ENCODE results near the gene CRYAA. TPM values are rescaled to one million over a fixed set of nuclear protein-coding genes. Genes with fewer than 3 reads are reported as not detected.
"Not testable (repeated sequence)": the region's sequence is repeated elsewhere in the genome, so short reads cannot be mapped to it uniquely, and the experiment has no call there.

Gene CRYAA, protein sequence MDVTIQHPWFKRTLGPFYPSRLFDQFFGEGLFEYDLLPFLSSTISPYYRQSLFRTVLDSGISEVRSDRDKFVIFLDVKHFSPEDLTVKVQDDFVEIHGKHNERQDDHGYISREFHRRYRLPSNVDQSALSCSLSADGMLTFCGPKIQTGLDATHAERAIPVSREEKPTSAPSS
- total RNA-seq = not detected

DNA sequence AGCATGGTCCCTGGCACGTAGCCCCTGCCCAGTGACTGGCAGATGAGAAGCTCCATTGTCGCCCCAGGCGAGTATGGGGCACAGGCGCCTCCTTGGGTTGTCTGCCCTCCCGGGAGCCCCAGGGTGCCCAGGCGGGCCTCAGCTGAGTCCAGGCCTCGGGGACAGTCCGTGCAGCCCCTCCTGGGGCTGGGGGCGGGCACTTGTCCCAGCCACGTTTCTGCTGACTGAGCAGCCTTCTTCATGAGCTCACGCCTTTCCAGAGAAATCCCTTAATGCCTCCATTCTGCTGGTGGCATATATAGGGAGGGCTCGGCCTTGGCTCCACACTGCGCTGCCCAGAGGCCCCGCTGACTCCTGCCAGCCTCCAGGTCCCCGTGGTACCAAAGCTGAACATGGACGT, at the start of gene CRYAA:
CRYAA (plus strand) TSS at position 301 of the 400 bp plus-strand sequence; CDS start at position 393, 92 bp downstream.
- H3K36me3 Mint-ChIP-seq (ENCODE audit: low read depth); H3K27me3 Mint-ChIP-seq; DNase-seq; POLR2A ChIA-PET; H3K9me3 Mint-ChIP-seq; H3K4me3 Mint-ChIP-seq; H3K27ac Mint-ChIP-seq; CTCF ChIA-PET; H3K4me1 Mint-ChIP-seq: not testable (repeated sequence)

- H3K27ac Mint-ChIP-seq; POLR2A ChIA-PET; H3K27me3 Mint-ChIP-seq; H3K36me3 Mint-ChIP-seq (ENCODE audit: low read depth); H3K4me1 Mint-ChIP-seq; H3K4me3 Mint-ChIP-seq; H3K9me3 Mint-ChIP-seq; DNase-seq; CTCF ChIA-PET: not testable (repeated sequence)
These were observed 38.7 kb upstream of the CRYAA start for GRCh38 chr21:43130094-43130493.

DNA sequence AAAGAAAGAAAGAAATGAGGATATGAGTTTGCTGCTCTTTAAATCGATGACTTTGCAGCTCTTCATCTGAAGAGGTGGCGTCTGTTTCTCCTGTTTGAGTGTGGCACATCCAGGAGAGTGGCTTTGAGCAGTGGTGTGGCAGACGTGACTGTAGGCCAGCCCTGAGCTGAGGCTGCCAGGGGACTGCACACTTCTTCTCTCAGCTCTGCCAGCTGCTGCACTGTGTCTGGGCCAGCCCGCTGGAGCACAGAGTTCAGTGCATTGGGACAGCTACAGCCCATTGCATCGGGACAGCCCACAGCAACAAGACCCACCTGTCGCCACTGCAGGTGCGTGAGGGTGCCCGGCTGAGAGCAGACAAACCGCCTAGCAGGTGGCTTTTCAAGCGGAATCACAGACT, 34.3 kb upstream of the CRYAA start:
- H3K4me1 Mint-ChIP-seq; H3K9me3 Mint-ChIP-seq; H3K27ac Mint-ChIP-seq; DNase-seq; H3K27me3 Mint-ChIP-seq; POLR2A ChIA-PET; H3K4me3 Mint-ChIP-seq; CTCF ChIA-PET; H3K36me3 Mint-ChIP-seq (ENCODE audit: low read depth): not testable (repeated sequence)

DNA sequence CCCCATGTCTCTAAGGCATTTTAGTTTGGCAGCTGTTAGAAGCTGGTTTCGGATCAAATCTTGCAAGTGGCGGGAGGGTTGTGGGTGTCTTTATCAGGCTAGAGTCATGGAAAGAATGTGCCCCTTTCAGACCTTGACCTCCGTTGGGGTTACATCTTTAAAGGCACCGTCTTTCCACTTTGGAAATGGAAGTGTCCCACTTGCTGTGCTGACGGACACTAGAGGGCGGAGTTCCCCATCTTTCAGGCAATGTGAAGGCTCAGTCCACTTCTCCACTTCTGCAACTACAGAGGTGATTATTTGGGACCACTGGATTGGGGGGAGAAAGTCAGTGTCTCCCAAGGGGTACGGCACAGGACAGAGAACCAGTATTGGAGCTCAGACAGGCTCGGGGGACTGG, 29.9 kb upstream of the CRYAA start:
- DNase-seq; H3K27ac Mint-ChIP-seq; H3K4me3 Mint-ChIP-seq; H3K9me3 Mint-ChIP-seq; CTCF ChIA-PET; H3K27me3 Mint-ChIP-seq; H3K36me3 Mint-ChIP-seq (ENCODE audit: low read depth); H3K4me1 Mint-ChIP-seq; POLR2A ChIA-PET: not testable (repeated sequence)

GRCh38 chr21:43141407-43141806, 27.4 kb upstream of the CRYAA start:
- H3K9me3 Mint-ChIP-seq, CTCF ChIA-PET, POLR2A ChIA-PET: not testable (repeated sequence)

GRCh38 chr21:43146637-43147036, 22.2 kb upstream of the CRYAA start:
- CTCF ChIA-PET, H3K9me3 Mint-ChIP-seq, POLR2A ChIA-PET: not testable (repeated sequence)

More at GRCh38 chr21:43141407-43141806, 27.4 kb upstream of the CRYAA start:
- H3K4me3 Mint-ChIP-seq; H3K27ac Mint-ChIP-seq; H3K4me1 Mint-ChIP-seq; H3K27me3 Mint-ChIP-seq; H3K36me3 Mint-ChIP-seq (ENCODE audit: low read depth); DNase-seq: not testable (repeated sequence)

DNA sequence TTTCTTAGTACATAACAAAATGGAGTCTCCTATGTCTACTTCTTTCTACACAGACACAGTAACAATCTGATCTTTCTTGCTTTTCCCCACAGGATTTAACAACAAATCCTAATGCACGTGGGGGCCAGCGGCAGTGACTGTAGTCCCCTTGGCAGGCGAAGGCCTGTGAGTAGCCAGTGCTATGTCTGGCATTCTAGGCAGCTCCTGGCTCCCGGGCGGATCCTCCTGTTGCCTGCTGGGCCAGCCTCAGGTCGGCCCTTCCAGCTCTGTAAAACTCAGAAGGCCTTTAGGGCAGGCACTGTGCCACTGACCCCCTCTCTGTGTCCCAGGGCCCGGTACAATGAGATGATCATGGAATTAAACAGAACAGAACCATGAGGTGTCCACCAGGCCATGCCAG, 20.8 kb upstream of the CRYAA start:
- DNase-seq; H3K9me3 Mint-ChIP-seq; CTCF ChIA-PET; H3K4me1 Mint-ChIP-seq; H3K27me3 Mint-ChIP-seq; H3K4me3 Mint-ChIP-seq; H3K27ac Mint-ChIP-seq; POLR2A ChIA-PET; H3K36me3 Mint-ChIP-seq (ENCODE audit: low read depth): not testable (repeated sequence)

More at GRCh38 chr21:43146637-43147036, 22.2 kb upstream of the CRYAA start:
- not testable (repeated sequence) for DNase-seq; H3K27ac Mint-ChIP-seq; H3K4me3 Mint-ChIP-seq; H3K27me3 Mint-ChIP-seq; H3K36me3 Mint-ChIP-seq (ENCODE audit: low read depth); H3K4me1 Mint-ChIP-seq

GRCh38 chr21:43149344-43149743, 19.5 kb upstream of the CRYAA start:
- H3K9me3 Mint-ChIP-seq; H3K4me1 Mint-ChIP-seq; H3K27ac Mint-ChIP-seq; H3K4me3 Mint-ChIP-seq; DNase-seq; POLR2A ChIA-PET; H3K27me3 Mint-ChIP-seq; CTCF ChIA-PET; H3K36me3 Mint-ChIP-seq (ENCODE audit: low read depth): not testable (repeated sequence)

DNA sequence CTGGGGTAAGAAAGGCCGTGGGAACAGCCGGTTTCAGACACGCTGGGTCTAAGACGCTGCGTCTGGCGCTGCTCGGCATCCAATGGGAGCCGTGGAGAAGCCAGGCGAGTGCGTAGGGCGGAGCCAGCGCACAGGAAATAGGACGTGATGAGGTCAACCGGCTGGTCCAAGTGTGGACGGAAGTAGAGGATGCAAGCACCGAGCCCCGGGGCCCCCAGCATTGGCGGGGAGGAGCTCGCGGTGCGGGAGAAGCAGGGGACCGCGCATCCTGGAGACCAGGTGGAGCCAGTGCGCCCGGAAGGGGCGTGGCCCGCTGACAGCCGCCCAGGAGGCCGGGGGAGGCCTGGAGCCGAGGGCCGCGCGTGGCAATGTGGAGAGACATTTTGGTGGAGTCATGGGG, 15.2 kb upstream of the CRYAA start:
- H3K4me1 Mint-ChIP-seq; POLR2A ChIA-PET; H3K36me3 Mint-ChIP-seq (ENCODE audit: low read depth); DNase-seq; H3K9me3 Mint-ChIP-seq; H3K27me3 Mint-ChIP-seq; H3K4me3 Mint-ChIP-seq; H3K27ac Mint-ChIP-seq; CTCF ChIA-PET: not testable (repeated sequence)

- CTCF ChIA-PET; H3K4me3 Mint-ChIP-seq; H3K4me1 Mint-ChIP-seq; DNase-seq; H3K27ac Mint-ChIP-seq; H3K27me3 Mint-ChIP-seq; POLR2A ChIA-PET; H3K36me3 Mint-ChIP-seq (ENCODE audit: low read depth); H3K9me3 Mint-ChIP-seq: not testable (repeated sequence)
These were observed 9.3 kb upstream of the CRYAA start for GRCh38 chr21:43159279-43160175.

DNA sequence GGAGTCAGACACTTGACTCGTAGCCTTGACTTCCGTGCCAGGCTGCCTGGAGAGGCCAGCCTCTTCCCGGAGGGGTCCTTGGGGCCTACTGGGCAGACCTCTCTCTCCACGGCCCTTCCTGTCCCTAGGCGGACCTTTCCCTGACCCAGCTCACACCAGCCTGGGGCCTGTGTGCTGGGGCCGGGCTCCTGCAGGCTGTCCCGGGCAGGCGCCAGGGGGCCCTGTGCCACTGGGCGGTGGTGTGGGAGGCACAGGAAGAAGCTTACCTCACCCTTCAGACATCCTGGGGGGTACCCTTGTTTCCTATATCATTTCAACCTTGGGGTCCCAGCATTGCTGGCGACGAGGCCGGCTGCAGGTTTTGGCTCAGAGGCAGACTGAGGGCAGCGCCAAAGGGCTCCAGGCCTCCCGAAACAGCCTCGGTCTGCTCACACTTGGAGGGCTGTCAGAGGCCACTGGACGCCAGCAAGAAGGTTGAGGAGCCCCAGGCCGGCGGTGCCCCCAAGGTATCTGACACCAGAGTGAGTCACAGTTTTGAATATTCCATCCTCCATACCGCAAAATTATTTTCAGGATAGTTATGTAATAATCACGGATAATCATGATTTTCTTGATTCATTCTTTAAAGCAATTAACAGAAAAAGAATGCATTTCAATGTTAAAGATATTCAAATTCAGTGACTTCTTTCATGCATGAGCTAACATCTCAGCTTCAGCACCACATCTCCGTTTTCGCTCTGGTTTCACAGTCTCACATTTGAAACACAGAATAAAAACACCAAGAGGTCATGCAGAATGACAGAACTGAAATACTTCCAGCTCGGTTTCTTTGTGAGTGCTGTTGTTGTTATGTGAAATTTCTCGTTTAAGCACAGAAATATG, 6.7 kb upstream of the CRYAA start:
- H3K27ac Mint-ChIP-seq; CTCF ChIA-PET; H3K4me1 Mint-ChIP-seq; H3K36me3 Mint-ChIP-seq (ENCODE audit: low read depth); H3K9me3 Mint-ChIP-seq; DNase-seq; H3K27me3 Mint-ChIP-seq; POLR2A ChIA-PET; H3K4me3 Mint-ChIP-seq: not testable (repeated sequence)

GRCh38 chr21:43162708-43163205, 6.1 kb upstream of the CRYAA start:
- POLR2A ChIA-PET; H3K27me3 Mint-ChIP-seq; H3K36me3 Mint-ChIP-seq (ENCODE audit: low read depth); H3K9me3 Mint-ChIP-seq; H3K27ac Mint-ChIP-seq; H3K4me3 Mint-ChIP-seq; DNase-seq; CTCF ChIA-PET; H3K4me1 Mint-ChIP-seq: not testable (repeated sequence)

DNA sequence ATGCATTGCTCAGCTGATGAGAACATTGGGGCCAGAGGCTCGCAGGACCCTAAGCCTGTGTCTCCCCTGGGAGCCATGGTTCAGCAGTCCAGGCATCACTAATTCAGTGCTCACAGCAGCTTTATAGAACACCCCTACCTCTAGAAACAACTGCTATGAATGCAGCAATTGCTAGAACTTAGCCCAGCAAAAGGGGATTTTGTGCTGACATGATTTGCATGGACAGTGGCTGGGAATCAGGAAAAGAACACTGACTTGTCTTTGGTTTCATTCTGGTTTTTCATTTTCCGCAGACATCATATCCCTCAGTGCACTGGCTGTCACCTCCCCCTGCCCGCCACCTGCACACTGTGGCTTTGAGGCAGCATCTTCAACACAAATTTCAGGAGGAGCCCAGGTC, 4.0 kb upstream of the CRYAA start:
- POLR2A ChIA-PET; H3K27me3 Mint-ChIP-seq; H3K4me3 Mint-ChIP-seq; H3K27ac Mint-ChIP-seq; DNase-seq; H3K9me3 Mint-ChIP-seq; H3K4me1 Mint-ChIP-seq; CTCF ChIA-PET; H3K36me3 Mint-ChIP-seq (ENCODE audit: low read depth): not testable (repeated sequence)
